Measurements from ENCODE around the gene DEDD. TPM values are rescaled to one million over a fixed set of nuclear protein-coding genes. Genes with fewer than 3 reads are reported as not detected.

The DEDD gene
- total and polyA plus RNA-seq, 2 of the 13 experiments (the other 11 are each of a cell fraction or from before 2014, with no cell fraction given), result 12.6 to 27.8 TPM

- TF ChIP-seq ZBTB39 (CRISPR knock-in tag; IDR thresholded peaks at IDR 0.05) (no peak), MLXIP (CRISPR knock-in tag; IDR thresholded peaks at IDR 0.05; ENCODE audit: borderline replicate concordance) (no peak), USF2 (IDR thresholded peaks at IDR 0.05; ENCODE audit: low read depth, low read length) (no peak), USF2 (CRISPR knock-in tag; IDR thresholded peaks at IDR 0.05; ENCODE audit: borderline replicate concordance) (no peak), ZNF280D (CRISPR knock-in tag; IDR thresholded peaks at IDR 0.05) (no peak), ZNF264 (CRISPR knock-in tag; IDR thresholded peaks at IDR 0.05) (no peak), ZNF432 (CRISPR knock-in tag; IDR thresholded peaks at IDR 0.05; ENCODE audit: borderline replicate concordance) (no peak), TEF (CRISPR knock-in tag; IDR thresholded peaks at IDR 0.05) (no peak), ZNF34 (CRISPR knock-in tag; IDR thresholded peaks at IDR 0.05; ENCODE audit: borderline replicate concordance) (no peak), CHD4 (IDR thresholded peaks at IDR 0.05; ENCODE audit: borderline replicate concordance, low read length) (no peak), NFRKB (IDR thresholded peaks at IDR 0.05) (no peak), FOXO1 (CRISPR knock-in tag; IDR thresholded peaks at IDR 0.05) (no peak), SIX1 (CRISPR knock-in tag; IDR thresholded peaks at IDR 0.05; ENCODE audit: borderline replicate concordance) (no peak)
- Histone ChIP-seq H4K20me1 (ENCODE audit: insufficient read depth, low read length) (no peaks in the 10 kb centered on the region), H3K9ac (ENCODE audit: insufficient read depth, low read depth, low read length) (no peak overlapping the region), H3K36me3 (replicated peaks in 1 of 2; ENCODE audit: control insufficient read depth in 1 of 2, insufficient read depth in 2 of 2, low read length in 2 of 2) (peaks cover 8 to 25% of the 10 kb centered on the region in 2 experiments; a peak in 4 of 5 replicates), H3K9me3 (ENCODE audit: low read length) (no peaks in the 10 kb centered on the region), H3K4me3 (replicated peaks in 1 of 3; ENCODE audit: insufficient read depth in 1 of 3, low read depth in 2 of 3, low read length in 3 of 3) (no peak overlapping the region), H3K27me3 (ENCODE audit: control insufficient read depth in 1 of 2, insufficient read depth in 2 of 2, low read length in 2 of 2) (no peaks in the 10 kb centered on the region; a peak in 1 of 5 replicates), H3K27ac (ENCODE audit: extremely low read length, insufficient read depth, low read length) (no peak overlapping the region), H2AFZ (ENCODE audit: low read length) (no peak overlapping the region), H3K4me1 (ENCODE audit: insufficient read depth, low read length) (peaks cover 48% of the 10 kb centered on the region), H3K79me2 (ENCODE audit: insufficient read depth, low read length) (peaks cover 17% of the 10 kb centered on the region), H3K4me2 (ENCODE audit: low read depth, low read length) (no peak overlapping the region)
- no peak for DNase-seq (ENCODE audit: low spot score)
- FAIRE-seq, result no peak
- POLR2A ChIA-PET, result interaction anchor here (1.0 to 2.2 kb wide), 2 partner anchors 8 to 25 kb away, joined by 3 to 5 read pairs; partner anchors contain the start of genes DEDD and PPOX
- CTCF ChIA-PET (ENCODE audit: low intra/inter-chr PET ratio, low total read pairs), result no interaction called here
- no TSS peak for BruUV-seq (replicated peaks)
- ATAC-seq, result no peak
- intact Hi-C loops (cut with micrococcal nuclease; ENCODE audit: unreplicated experiment), result no loop called here
- in situ Hi-C loops (cut with HindIII; ENCODE audit: extremely low pct_ligation_motif_present, low pct_unique_long_range_greater_than_20kb), result no loop called here
- 100% methylated on average over 1 of the region's 1 CpG for WGBS (ENCODE audit: low lambda C conversion rate)
Measured at GRCh38 chr1:161157867-161158266, 25.4 kb upstream of the DEDD start.

Measured in HepG2 (cell line).